Neural cell (in vitro differentiated cells): ENCODE measurements around the gene ACAP1. TPM values are rescaled to one million over a fixed set of nuclear protein-coding genes. Genes with fewer than 3 reads are reported as not detected.
A peak's percentile ranks its signal among the peaks of the same experiment; 100 is the strongest.

Source experiments
- H2AFZ ChIP-seq: fragments of 200-600, 300-800 bp; sonication (generic), shearing (Covaris generic); 2 replicates; pipeline ENCODE4 v1.6.0; 2014; ENCODE audit warnings: low read depth, mild to moderate bottlenecking, antibody characterized with exemption, low read length, moderate library complexity
- H3F3A ChIP-seq: fragments of 200-600 bp; shearing (Covaris generic); 2 replicates; pipeline ENCODE4 v1.6.1; 2016; ENCODE audit warnings: mild to moderate bottlenecking, moderate library complexity, mixed read lengths, antibody characterized with exemption, low read length; ENCODE audit not compliant: insufficient read depth, poor library complexity, severe bottlenecking
- H3K27ac ChIP-seq: fragments of 200-600, 300-800 bp; sonication (generic), shearing (Covaris generic); 2 replicates; pipeline ENCODE4 v1.5.1; 2014; ENCODE audit warnings: mild to moderate bottlenecking, low read length, moderate library complexity
- H3K27me3 ChIP-seq: fragments of 300-800, 200-600 bp; sonication (generic), shearing (Covaris generic); 2 replicates; pipeline ENCODE4 v1.6.0; 2014; ENCODE audit warnings: mild to moderate bottlenecking, low read depth, low read length, moderate library complexity; ENCODE audit not compliant: insufficient read depth
- H3K36me3 ChIP-seq: fragments of 300-800, 200-600 bp; sonication (generic), shearing (Covaris generic); 2 replicates; pipeline ENCODE4 v1.5.1; 2014; ENCODE audit warnings: mild to moderate bottlenecking, antibody characterized with exemption, low read length, moderate library complexity; ENCODE audit not compliant: insufficient read depth
- H3K4me2 ChIP-seq: fragments of 300-800, 200-600 bp; sonication (generic), shearing (Covaris generic); 2 replicates; pipeline ENCODE4 v1.6.0; 2014; ENCODE audit warnings: mild to moderate bottlenecking, low read length
- H3K4me3 ChIP-seq: fragments of 300-800, 200-600 bp; sonication (generic), shearing (Covaris generic); 2 replicates; pipeline ENCODE4 v1.5.1; 2014; ENCODE audit warnings: mild to moderate bottlenecking, low read length, moderate library complexity
- H3K79me2 ChIP-seq: fragments of 200-600 bp; shearing (Covaris generic); replicated peaks from 2 replicates; pipeline ENCODE4 v1.6.0; 2014; ENCODE audit warnings: mild to moderate bottlenecking, low read length, moderate library complexity; ENCODE audit not compliant: insufficient read depth
- H3K9ac ChIP-seq: fragments of 300-800, 200-600 bp; sonication (generic), shearing (Covaris generic); 2 replicates; pipeline ENCODE4 v1.6.1; 2016; ENCODE audit warnings: mild to moderate bottlenecking, low read length, mixed read lengths
- H3K9me2 ChIP-seq: fragments of 200-600 bp; shearing (Covaris generic); 2 replicates; pipeline ENCODE4 v1.6.1; 2016; ENCODE audit warnings: mild to moderate bottlenecking, low read length, mixed read lengths; ENCODE audit not compliant: insufficient read depth
- H3K9me3 ChIP-seq: fragments of 200-600, 300-800 bp; sonication (generic), shearing (Covaris generic); 2 replicates; pipeline ENCODE4 v1.6.1; 2016; ENCODE audit warnings: mild to moderate bottlenecking, mixed run types, low read length, moderate library complexity, mixed read lengths
- H4K20me1 ChIP-seq: fragments of 200-600 bp; shearing (Covaris generic); 2 replicates; pipeline ENCODE4 v1.6.1; 2016; ENCODE audit warnings: mild to moderate bottlenecking, mixed run types; ENCODE audit not compliant: insufficient read depth
- EP300 ChIP-seq: fragments of 450-650 bp; conservative IDR thresholded peaks from 2 replicates; pipeline ENCODE4 v1.6.1; 2014; ENCODE audit warnings: antibody characterized with exemption, mild to moderate bottlenecking, moderate library complexity; ENCODE audit not compliant: poor library complexity, severe bottlenecking
- EZH2 ChIP-seq: fragments of 200-600, 300-800 bp; shearing (Covaris generic), sonication (generic); IDR thresholded peaks from 2 replicates; pipeline ENCODE4 v1.6.1; 2014; ENCODE audit warnings: antibody characterized with exemption, low read length, borderline replicate concordance, mild to moderate bottlenecking; ENCODE audit not compliant: insufficient read depth, poor library complexity, severe bottlenecking
- MXI1 ChIP-seq: fragments of 450-650 bp; conservative IDR thresholded peaks from 2 replicates; pipeline ENCODE4 v1.6.1; 2014; ENCODE audit warnings: antibody characterized with exemption, mild to moderate bottlenecking; ENCODE audit not compliant: poor library complexity, severe bottlenecking
- POLR2AphosphoS5 ChIP-seq: IDR thresholded peaks from 2 replicates; pipeline ENCODE4 v1.6.1; 2012
- RAD21 ChIP-seq: fragments of 450-650 bp; conservative IDR thresholded peaks from 2 replicates; pipeline ENCODE4 v1.6.1; 2014; ENCODE audit warnings: antibody characterized with exemption, mild to moderate bottlenecking, moderate library complexity
- SMC3 ChIP-seq: fragments of 450-650 bp; conservative IDR thresholded peaks from 2 replicates; pipeline ENCODE4 v1.6.1; 2014; ENCODE audit warnings: antibody characterized with exemption, mild to moderate bottlenecking, moderate library complexity; ENCODE audit not compliant: poor library complexity
- TAF1 ChIP-seq: IDR thresholded peaks from 2 replicates; pipeline ENCODE4 v1.6.1; 2012; ENCODE audit warnings: low read depth
- polyA plus RNA-seq: library from polyadenylated mRNA; depleted of rRNA; stranded (reverse); fragments of >200 nt; gene quantifications from 2 replicates; pipeline ENCODE4 v1.2.3, GENCODE V29; 2014
- TF ChIP-seq, protein P1 (sequence below): fragments of 450-650 bp; IDR thresholded peaks from 2 replicates; pipeline ENCODE4 v1.5.1; 2014; ENCODE audit warnings: antibody characterized with exemption, mild to moderate bottlenecking, moderate library complexity; ENCODE audit not compliant: poor library complexity, severe bottlenecking
- TF ChIP-seq, protein P2 (sequence below): IDR thresholded peaks from 2 replicates; pipeline ENCODE4 v1.6.1; 2012; ENCODE audit warnings: borderline replicate concordance

ACAP1 gene
- polyA plus RNA-seq, 1 donor from 2014 or later, result 0.66 TPM

DNA sequence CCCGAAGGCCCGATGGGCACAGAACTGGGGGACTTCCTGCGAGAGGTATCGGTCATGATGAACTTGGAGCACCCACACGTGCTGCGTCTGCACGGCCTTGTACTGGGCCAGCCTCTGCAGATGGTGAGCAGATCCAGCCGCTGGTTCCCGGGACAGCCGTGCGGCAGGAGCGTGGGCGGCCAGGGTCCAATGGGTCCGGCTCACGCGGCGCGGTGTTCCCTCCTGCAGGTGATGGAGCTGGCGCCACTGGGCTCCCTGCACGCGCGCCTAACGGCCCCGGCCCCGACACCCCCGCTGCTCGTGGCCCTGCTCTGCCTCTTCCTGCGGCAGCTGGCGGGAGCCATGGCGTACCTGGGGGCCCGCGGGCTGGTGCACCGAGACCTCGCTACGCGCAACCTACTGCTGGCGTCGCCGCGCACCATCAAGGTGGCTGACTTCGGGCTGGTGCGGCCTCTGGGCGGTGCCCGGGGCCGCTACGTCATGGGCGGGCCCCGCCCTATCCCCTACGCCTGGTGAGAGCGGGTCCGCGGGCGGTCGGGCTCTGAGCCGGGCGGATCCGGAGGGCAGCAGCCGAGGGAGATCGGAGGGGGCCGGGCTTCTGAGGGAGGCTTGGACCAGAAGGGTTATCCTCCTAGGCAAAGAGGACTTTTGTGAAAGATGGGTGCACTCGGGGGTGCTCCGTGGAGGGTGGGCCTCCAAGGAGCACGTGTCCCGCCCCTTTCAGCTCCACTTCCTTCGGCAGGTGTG lies 47.6 kb downstream of the ACAP1 start:
- H3K27ac ChIP-seq, result no peak overlapping the region
- no peaks in the 10 kb centered on the region for H4K20me1 ChIP-seq
- no peaks in the 10 kb centered on the region for H3K79me2 ChIP-seq
- H3K27me3 ChIP-seq, result peaks cover 38% of the 10 kb centered on the region
- peaks cover 2% of the 10 kb centered on the region for H3K36me3 ChIP-seq
- no peak overlapping the region for H3K4me2 ChIP-seq
- peak overlapping the region; percentile 48 for H3K4me3 ChIP-seq
- no peaks in the 10 kb centered on the region for H3K9me2 ChIP-seq
- no peak overlapping the region for H2AFZ ChIP-seq
- TF ChIP-seq SMC3, result no peak
- no peak for TF ChIP-seq EP300
- no peak for TF ChIP-seq EZH2
- peak; percentile 33 for TF ChIP-seq POLR2AphosphoS5
- no peak for TF ChIP-seq MXI1
- no peaks in the 10 kb centered on the region for H3F3A ChIP-seq
- no peak overlapping the region for H3K9ac ChIP-seq
- H3K9me3 ChIP-seq, result peaks cover 9% of the 10 kb centered on the region

DNA sequence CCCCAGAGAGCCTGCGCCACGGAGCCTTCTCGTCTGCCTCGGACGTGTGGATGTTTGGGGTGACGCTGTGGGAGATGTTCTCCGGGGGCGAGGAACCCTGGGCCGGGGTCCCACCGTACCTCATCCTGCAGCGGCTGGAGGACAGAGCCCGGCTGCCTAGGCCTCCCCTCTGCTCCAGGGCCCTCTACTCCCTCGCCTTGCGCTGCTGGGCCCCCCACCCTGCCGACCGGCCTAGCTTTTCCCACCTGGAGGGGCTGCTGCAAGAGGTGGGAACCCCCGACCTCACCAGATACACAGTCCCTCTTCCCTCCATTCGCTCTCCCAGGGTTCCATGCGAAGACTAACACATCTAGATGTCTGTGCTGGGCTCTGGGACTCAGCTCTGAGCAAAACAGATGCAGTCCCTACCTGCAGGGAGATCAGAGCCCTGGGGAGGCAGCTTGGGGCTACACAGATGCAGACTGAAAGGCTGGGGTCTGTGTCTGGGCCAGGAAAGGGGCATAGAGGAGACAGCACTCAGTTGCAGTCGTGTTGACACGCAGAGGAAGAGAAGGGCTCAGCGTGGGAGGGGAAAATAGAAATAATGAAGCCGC lies 48.3 kb downstream of the ACAP1 start:
- H3F3A ChIP-seq, result no peaks in the 10 kb centered on the region
- no peak overlapping the region for H3K4me2 ChIP-seq
- TF ChIP-seq MXI1 (no peak), RAD21 (no peak), EZH2 (no peak), SMC3 (no peak), EP300 (no peak), POLR2AphosphoS5 (no peak), TAF1 (no peak)
- TF ChIP-seq, protein P1, sequence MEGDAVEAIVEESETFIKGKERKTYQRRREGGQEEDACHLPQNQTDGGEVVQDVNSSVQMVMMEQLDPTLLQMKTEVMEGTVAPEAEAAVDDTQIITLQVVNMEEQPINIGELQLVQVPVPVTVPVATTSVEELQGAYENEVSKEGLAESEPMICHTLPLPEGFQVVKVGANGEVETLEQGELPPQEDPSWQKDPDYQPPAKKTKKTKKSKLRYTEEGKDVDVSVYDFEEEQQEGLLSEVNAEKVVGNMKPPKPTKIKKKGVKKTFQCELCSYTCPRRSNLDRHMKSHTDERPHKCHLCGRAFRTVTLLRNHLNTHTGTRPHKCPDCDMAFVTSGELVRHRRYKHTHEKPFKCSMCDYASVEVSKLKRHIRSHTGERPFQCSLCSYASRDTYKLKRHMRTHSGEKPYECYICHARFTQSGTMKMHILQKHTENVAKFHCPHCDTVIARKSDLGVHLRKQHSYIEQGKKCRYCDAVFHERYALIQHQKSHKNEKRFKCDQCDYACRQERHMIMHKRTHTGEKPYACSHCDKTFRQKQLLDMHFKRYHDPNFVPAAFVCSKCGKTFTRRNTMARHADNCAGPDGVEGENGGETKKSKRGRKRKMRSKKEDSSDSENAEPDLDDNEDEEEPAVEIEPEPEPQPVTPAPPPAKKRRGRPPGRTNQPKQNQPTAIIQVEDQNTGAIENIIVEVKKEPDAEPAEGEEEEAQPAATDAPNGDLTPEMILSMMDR, result no peak
- TF ChIP-seq, protein P2, sequence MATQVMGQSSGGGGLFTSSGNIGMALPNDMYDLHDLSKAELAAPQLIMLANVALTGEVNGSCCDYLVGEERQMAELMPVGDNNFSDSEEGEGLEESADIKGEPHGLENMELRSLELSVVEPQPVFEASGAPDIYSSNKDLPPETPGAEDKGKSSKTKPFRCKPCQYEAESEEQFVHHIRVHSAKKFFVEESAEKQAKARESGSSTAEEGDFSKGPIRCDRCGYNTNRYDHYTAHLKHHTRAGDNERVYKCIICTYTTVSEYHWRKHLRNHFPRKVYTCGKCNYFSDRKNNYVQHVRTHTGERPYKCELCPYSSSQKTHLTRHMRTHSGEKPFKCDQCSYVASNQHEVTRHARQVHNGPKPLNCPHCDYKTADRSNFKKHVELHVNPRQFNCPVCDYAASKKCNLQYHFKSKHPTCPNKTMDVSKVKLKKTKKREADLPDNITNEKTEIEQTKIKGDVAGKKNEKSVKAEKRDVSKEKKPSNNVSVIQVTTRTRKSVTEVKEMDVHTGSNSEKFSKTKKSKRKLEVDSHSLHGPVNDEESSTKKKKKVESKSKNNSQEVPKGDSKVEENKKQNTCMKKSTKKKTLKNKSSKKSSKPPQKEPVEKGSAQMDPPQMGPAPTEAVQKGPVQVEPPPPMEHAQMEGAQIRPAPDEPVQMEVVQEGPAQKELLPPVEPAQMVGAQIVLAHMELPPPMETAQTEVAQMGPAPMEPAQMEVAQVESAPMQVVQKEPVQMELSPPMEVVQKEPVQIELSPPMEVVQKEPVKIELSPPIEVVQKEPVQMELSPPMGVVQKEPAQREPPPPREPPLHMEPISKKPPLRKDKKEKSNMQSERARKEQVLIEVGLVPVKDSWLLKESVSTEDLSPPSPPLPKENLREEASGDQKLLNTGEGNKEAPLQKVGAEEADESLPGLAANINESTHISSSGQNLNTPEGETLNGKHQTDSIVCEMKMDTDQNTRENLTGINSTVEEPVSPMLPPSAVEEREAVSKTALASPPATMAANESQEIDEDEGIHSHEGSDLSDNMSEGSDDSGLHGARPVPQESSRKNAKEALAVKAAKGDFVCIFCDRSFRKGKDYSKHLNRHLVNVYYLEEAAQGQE, result no peak
- no peak overlapping the region for H2AFZ ChIP-seq
- H4K20me1 ChIP-seq, result no peaks in the 10 kb centered on the region
- no peak overlapping the region for H3K27ac ChIP-seq
- H3K9ac ChIP-seq, result no peak overlapping the region
- peaks cover 36% of the 10 kb centered on the region for H3K27me3 ChIP-seq
- no peaks in the 10 kb centered on the region for H3K9me2 ChIP-seq
- no peaks in the 10 kb centered on the region for H3K79me2 ChIP-seq
- peaks cover 7% of the 10 kb centered on the region for H3K36me3 ChIP-seq
- peaks cover 3% of the 10 kb centered on the region for H3K9me3 ChIP-seq
- H3K4me3 ChIP-seq, result peak overlapping the region; percentile 48
